ENCODE results near the gene FGG.

FGG gene

DNA sequence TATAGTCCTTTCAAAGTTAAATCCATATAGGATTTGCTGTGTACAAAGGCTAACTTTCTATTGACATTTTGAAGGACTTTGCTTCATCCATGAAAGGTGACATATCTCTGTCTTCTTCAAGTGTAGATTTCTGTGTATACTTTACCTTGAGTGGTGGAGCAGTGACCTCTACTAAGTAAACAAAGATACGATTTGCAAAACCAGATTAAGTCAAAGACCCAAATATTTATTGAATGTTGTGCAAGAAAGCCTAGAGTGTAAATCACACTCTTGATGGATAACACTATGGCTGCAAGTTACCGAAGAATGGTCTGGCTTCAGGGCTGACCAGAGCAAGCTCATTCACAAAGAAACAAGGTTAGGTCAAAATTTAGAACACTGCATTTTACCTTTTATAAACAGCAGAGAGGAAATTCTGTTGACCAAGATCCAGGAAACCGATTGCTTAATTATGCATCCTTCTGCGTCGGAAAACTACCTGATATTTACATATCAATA, 5.4 kb upstream of the FGG start:
- no peak overlapping the region for H2AFZ ChIP-seq (ENCODE audit: low read depth)
- peaks cover 19% of the 10 kb centered on the region for H3K4me1 ChIP-seq (ENCODE audit: low read depth, poor library complexity, severe bottlenecking)
- no peaks in the 10 kb centered on the region for H3K36me3 ChIP-seq (ENCODE audit: insufficient read depth)
- H3K4me3 ChIP-seq (IDR thresholded peaks at IDR 0.05; ENCODE audit: insufficient read depth, low read depth, low read length): no peak overlapping the region
- no peaks in the 10 kb centered on the region for H4K20me1 ChIP-seq (ENCODE audit: insufficient read depth)
- H3K9ac ChIP-seq: no peak overlapping the region
- no peaks in the 10 kb centered on the region for H3K79me2 ChIP-seq (ENCODE audit: insufficient read depth, low read depth)
- no peaks in the 10 kb centered on the region for H3K27me3 ChIP-seq (ENCODE audit: insufficient read depth, low read depth)
- TF ChIP-seq, protein P1, sequence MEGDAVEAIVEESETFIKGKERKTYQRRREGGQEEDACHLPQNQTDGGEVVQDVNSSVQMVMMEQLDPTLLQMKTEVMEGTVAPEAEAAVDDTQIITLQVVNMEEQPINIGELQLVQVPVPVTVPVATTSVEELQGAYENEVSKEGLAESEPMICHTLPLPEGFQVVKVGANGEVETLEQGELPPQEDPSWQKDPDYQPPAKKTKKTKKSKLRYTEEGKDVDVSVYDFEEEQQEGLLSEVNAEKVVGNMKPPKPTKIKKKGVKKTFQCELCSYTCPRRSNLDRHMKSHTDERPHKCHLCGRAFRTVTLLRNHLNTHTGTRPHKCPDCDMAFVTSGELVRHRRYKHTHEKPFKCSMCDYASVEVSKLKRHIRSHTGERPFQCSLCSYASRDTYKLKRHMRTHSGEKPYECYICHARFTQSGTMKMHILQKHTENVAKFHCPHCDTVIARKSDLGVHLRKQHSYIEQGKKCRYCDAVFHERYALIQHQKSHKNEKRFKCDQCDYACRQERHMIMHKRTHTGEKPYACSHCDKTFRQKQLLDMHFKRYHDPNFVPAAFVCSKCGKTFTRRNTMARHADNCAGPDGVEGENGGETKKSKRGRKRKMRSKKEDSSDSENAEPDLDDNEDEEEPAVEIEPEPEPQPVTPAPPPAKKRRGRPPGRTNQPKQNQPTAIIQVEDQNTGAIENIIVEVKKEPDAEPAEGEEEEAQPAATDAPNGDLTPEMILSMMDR (conservative IDR thresholded peaks at IDR 0.05; ENCODE audit: low read depth, low read length): no peak
- no peak overlapping the region for H3K4me2 ChIP-seq
- no peak overlapping the region for H3K27ac ChIP-seq

DNA sequence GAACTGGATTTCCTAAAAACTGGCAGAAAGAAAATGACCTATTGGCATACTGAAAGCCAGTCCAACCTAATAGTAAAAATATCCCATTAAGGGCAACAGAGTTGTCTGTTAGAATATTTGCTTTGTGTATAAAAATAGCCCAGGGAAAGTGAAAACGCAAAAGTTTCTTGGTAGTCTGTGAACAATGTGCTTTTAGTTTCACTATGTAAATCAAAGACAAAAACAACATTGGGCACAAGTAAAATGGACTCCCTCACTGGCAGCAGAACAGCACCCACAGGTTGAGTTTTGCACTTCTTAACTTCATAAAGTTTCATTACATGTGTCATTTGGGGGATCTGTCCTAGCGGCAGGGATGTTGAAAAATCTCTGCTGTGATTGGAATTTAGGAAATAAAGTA, 4.3 kb upstream of the FGG start:
- H3K36me3 ChIP-seq (ENCODE audit: insufficient read depth): no peaks in the 10 kb centered on the region
- H2AFZ ChIP-seq (ENCODE audit: low read depth): peak overlapping the region; percentile 38
- H3K27ac ChIP-seq: peak overlapping the region; percentile 3; the same call in 1 of the 2 replicates
- peak overlapping the region; percentile 48 for H3K4me2 ChIP-seq
- H3K79me2 ChIP-seq (ENCODE audit: insufficient read depth, low read depth): no peaks in the 10 kb centered on the region
- no peaks in the 10 kb centered on the region for H3K27me3 ChIP-seq (ENCODE audit: insufficient read depth, low read depth)
- TF ChIP-seq, protein P1 (conservative IDR thresholded peaks at IDR 0.05; ENCODE audit: low read depth, low read length): no peak
- H3K4me3 ChIP-seq (IDR thresholded peaks at IDR 0.05; ENCODE audit: insufficient read depth, low read depth, low read length): no peak overlapping the region
- H3K4me1 ChIP-seq (ENCODE audit: low read depth, poor library complexity, severe bottlenecking): peaks cover 19% of the 10 kb centered on the region
- no peaks in the 10 kb centered on the region for H4K20me1 ChIP-seq (ENCODE audit: insufficient read depth)
- no peak overlapping the region for H3K9ac ChIP-seq

DNA sequence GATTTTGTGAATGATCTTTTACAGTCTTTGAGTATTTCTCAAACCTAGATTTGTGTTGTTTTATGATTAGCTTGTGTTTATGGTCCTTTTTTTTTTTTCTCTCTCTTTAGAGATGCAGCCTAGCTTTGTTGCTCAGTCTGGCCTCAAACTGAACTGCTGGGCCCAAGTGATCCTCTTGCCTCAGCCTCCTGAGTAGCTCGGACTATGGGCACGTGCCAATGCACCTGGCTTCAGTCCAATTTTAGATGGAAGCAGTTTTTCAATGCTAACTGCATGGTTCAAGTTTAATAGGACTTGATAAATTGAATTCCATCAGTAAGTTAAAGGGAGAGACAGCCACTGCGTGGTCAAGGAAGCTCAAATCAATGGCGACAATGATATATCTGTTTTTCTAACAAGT, 3.8 kb upstream of the FGG start:
- TF ChIP-seq, protein P1 (conservative IDR thresholded peaks at IDR 0.05; ENCODE audit: low read depth, low read length): no peak
- no peak overlapping the region; the same call in 1 of the 2 replicates for H3K27ac ChIP-seq
- H3K4me2 ChIP-seq: peak overlapping the region; percentile 48
- H2AFZ ChIP-seq (ENCODE audit: low read depth): peak overlapping the region; percentile 38
- H3K4me1 ChIP-seq (ENCODE audit: low read depth, poor library complexity, severe bottlenecking): peaks cover 19% of the 10 kb centered on the region
- no peak overlapping the region for H3K4me3 ChIP-seq (IDR thresholded peaks at IDR 0.05; ENCODE audit: insufficient read depth, low read depth, low read length)
- no peaks in the 10 kb centered on the region for H3K27me3 ChIP-seq (ENCODE audit: insufficient read depth, low read depth)
- no peaks in the 10 kb centered on the region for H3K79me2 ChIP-seq (ENCODE audit: insufficient read depth, low read depth)
- no peaks in the 10 kb centered on the region for H4K20me1 ChIP-seq (ENCODE audit: insufficient read depth)
- no peak overlapping the region for H3K9ac ChIP-seq
- H3K36me3 ChIP-seq (ENCODE audit: insufficient read depth): no peaks in the 10 kb centered on the region

DNA sequence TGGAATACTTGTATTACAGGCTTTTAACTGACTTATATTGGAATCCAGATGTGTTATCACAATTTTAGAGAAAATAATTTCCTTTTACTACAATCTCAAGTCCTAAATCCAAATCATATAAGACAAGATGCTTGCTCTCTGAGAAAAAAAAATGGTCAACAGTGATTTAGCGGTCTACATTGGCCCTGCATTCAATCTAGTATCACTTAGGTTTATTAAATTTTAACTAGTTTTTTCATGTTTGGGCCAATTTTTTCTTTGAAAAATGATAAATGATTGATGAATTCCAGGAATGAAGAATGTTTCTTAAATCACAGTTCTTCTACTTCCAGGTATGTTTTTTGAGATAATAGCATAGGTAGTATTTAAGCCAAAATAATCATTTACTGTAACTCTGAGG, 2.8 kb upstream of the FGG start:
- Histone ChIP-seq H2AFZ (ENCODE audit: low read depth) (no peak overlapping the region), H4K20me1 (ENCODE audit: insufficient read depth) (no peaks in the 10 kb centered on the region), H3K27me3 (ENCODE audit: insufficient read depth, low read depth) (no peaks in the 10 kb centered on the region), H3K79me2 (ENCODE audit: insufficient read depth, low read depth) (no peaks in the 10 kb centered on the region), H3K4me3 (IDR thresholded peaks at IDR 0.05; ENCODE audit: insufficient read depth, low read depth, low read length) (no peak overlapping the region), H3K4me1 (ENCODE audit: low read depth, poor library complexity, severe bottlenecking) (peaks cover 19% of the 10 kb centered on the region), H3K4me2 (no peak overlapping the region), H3K9ac (no peak overlapping the region), H3K27ac (no peak overlapping the region), H3K36me3 (ENCODE audit: insufficient read depth) (no peaks in the 10 kb centered on the region)
- TF ChIP-seq, protein P1 (conservative IDR thresholded peaks at IDR 0.05; ENCODE audit: low read depth, low read length): no peak
